Neural cell (in vitro differentiated cells): ENCODE measurements around the gene STK32B. TPM values are rescaled to one million over a fixed set of nuclear protein-coding genes. Genes with fewer than 3 reads are reported as not detected.

Source experiments
- H2AFZ ChIP-seq: fragments of 200-600, 300-800 bp; sonication (generic), shearing (Covaris generic); 2 replicates; pipeline ENCODE4 v1.6.0; 2014; ENCODE audit warnings: low read depth, mild to moderate bottlenecking, antibody characterized with exemption, low read length, moderate library complexity
- H3F3A ChIP-seq: fragments of 200-600 bp; shearing (Covaris generic); 2 replicates; pipeline ENCODE4 v1.6.1; 2016; ENCODE audit warnings: mild to moderate bottlenecking, moderate library complexity, mixed read lengths, antibody characterized with exemption, low read length; ENCODE audit not compliant: insufficient read depth, poor library complexity, severe bottlenecking
- H3K27ac ChIP-seq: fragments of 200-600, 300-800 bp; sonication (generic), shearing (Covaris generic); 2 replicates; pipeline ENCODE4 v1.5.1; 2014; ENCODE audit warnings: mild to moderate bottlenecking, low read length, moderate library complexity
- H3K27me3 ChIP-seq: fragments of 300-800, 200-600 bp; sonication (generic), shearing (Covaris generic); 2 replicates; pipeline ENCODE4 v1.6.0; 2014; ENCODE audit warnings: mild to moderate bottlenecking, low read depth, low read length, moderate library complexity; ENCODE audit not compliant: insufficient read depth
- H3K36me3 ChIP-seq: fragments of 300-800, 200-600 bp; sonication (generic), shearing (Covaris generic); 2 replicates; pipeline ENCODE4 v1.5.1; 2014; ENCODE audit warnings: mild to moderate bottlenecking, antibody characterized with exemption, low read length, moderate library complexity; ENCODE audit not compliant: insufficient read depth
- H3K4me2 ChIP-seq: fragments of 300-800, 200-600 bp; sonication (generic), shearing (Covaris generic); 2 replicates; pipeline ENCODE4 v1.6.0; 2014; ENCODE audit warnings: mild to moderate bottlenecking, low read length
- H3K4me3 ChIP-seq: fragments of 300-800, 200-600 bp; sonication (generic), shearing (Covaris generic); 2 replicates; pipeline ENCODE4 v1.5.1; 2014; ENCODE audit warnings: mild to moderate bottlenecking, low read length, moderate library complexity
- H3K79me2 ChIP-seq: fragments of 200-600 bp; shearing (Covaris generic); replicated peaks from 2 replicates; pipeline ENCODE4 v1.6.0; 2014; ENCODE audit warnings: mild to moderate bottlenecking, low read length, moderate library complexity; ENCODE audit not compliant: insufficient read depth
- H3K9ac ChIP-seq: fragments of 300-800, 200-600 bp; sonication (generic), shearing (Covaris generic); 2 replicates; pipeline ENCODE4 v1.6.1; 2016; ENCODE audit warnings: mild to moderate bottlenecking, low read length, mixed read lengths
- H3K9me2 ChIP-seq: fragments of 200-600 bp; shearing (Covaris generic); 2 replicates; pipeline ENCODE4 v1.6.1; 2016; ENCODE audit warnings: mild to moderate bottlenecking, low read length, mixed read lengths; ENCODE audit not compliant: insufficient read depth
- H3K9me3 ChIP-seq: fragments of 200-600, 300-800 bp; sonication (generic), shearing (Covaris generic); 2 replicates; pipeline ENCODE4 v1.6.1; 2016; ENCODE audit warnings: mild to moderate bottlenecking, mixed run types, low read length, moderate library complexity, mixed read lengths
- H4K20me1 ChIP-seq: fragments of 200-600 bp; shearing (Covaris generic); 2 replicates; pipeline ENCODE4 v1.6.1; 2016; ENCODE audit warnings: mild to moderate bottlenecking, mixed run types; ENCODE audit not compliant: insufficient read depth
- CTCF ChIP-seq: fragments of 450-650 bp; IDR thresholded peaks from 2 replicates; pipeline ENCODE4 v1.5.1; 2014; ENCODE audit warnings: antibody characterized with exemption, mild to moderate bottlenecking, moderate library complexity; ENCODE audit not compliant: poor library complexity, severe bottlenecking
- EP300 ChIP-seq: fragments of 450-650 bp; conservative IDR thresholded peaks from 2 replicates; pipeline ENCODE4 v1.6.1; 2014; ENCODE audit warnings: antibody characterized with exemption, mild to moderate bottlenecking, moderate library complexity; ENCODE audit not compliant: poor library complexity, severe bottlenecking
- EZH2 ChIP-seq: fragments of 200-600, 300-800 bp; shearing (Covaris generic), sonication (generic); IDR thresholded peaks from 2 replicates; pipeline ENCODE4 v1.6.1; 2014; ENCODE audit warnings: antibody characterized with exemption, low read length, borderline replicate concordance, mild to moderate bottlenecking; ENCODE audit not compliant: insufficient read depth, poor library complexity, severe bottlenecking
- MXI1 ChIP-seq: fragments of 450-650 bp; conservative IDR thresholded peaks from 2 replicates; pipeline ENCODE4 v1.6.1; 2014; ENCODE audit warnings: antibody characterized with exemption, mild to moderate bottlenecking; ENCODE audit not compliant: poor library complexity, severe bottlenecking
- POLR2AphosphoS5 ChIP-seq: IDR thresholded peaks from 2 replicates; pipeline ENCODE4 v1.6.1; 2012
- RAD21 ChIP-seq: fragments of 450-650 bp; conservative IDR thresholded peaks from 2 replicates; pipeline ENCODE4 v1.6.1; 2014; ENCODE audit warnings: antibody characterized with exemption, mild to moderate bottlenecking, moderate library complexity
- REST ChIP-seq: IDR thresholded peaks from 2 replicates; pipeline ENCODE4 v1.6.1; 2012; ENCODE audit warnings: borderline replicate concordance
- SMC3 ChIP-seq: fragments of 450-650 bp; conservative IDR thresholded peaks from 2 replicates; pipeline ENCODE4 v1.6.1; 2014; ENCODE audit warnings: antibody characterized with exemption, mild to moderate bottlenecking, moderate library complexity; ENCODE audit not compliant: poor library complexity
- TAF1 ChIP-seq: IDR thresholded peaks from 2 replicates; pipeline ENCODE4 v1.6.1; 2012; ENCODE audit warnings: low read depth
- polyA plus RNA-seq: library from polyadenylated mRNA; depleted of rRNA; stranded (reverse); fragments of >200 nt; gene quantifications from 2 replicates; pipeline ENCODE4 v1.2.3, GENCODE V29; 2014

Gene STK32B
- polyA plus RNA-seq, 1 donor from 2014 or later = 42.8 TPM

GRCh38 chr4:5337731-5338130, 286.5 kb downstream of the STK32B start:
- no peak overlapping the region for H2AFZ ChIP-seq
- no peaks in the 10 kb centered on the region for H3K9me2 ChIP-seq
- no peaks in the 10 kb centered on the region for H4K20me1 ChIP-seq
- H3K27me3 ChIP-seq = no peaks in the 10 kb centered on the region
- H3K9me3 ChIP-seq = no peaks in the 10 kb centered on the region
- H3K9ac ChIP-seq = no peak overlapping the region
- no peak overlapping the region for H3K4me2 ChIP-seq
- no peaks in the 10 kb centered on the region for H3K36me3 ChIP-seq
- no peaks in the 10 kb centered on the region for H3F3A ChIP-seq
- H3K27ac ChIP-seq = no peak overlapping the region
- no peaks in the 10 kb centered on the region for H3K79me2 ChIP-seq
- H3K4me3 ChIP-seq = no peak overlapping the region
- no peak for TF ChIP-seq CTCF
- TF ChIP-seq EZH2 = no peak
- TF ChIP-seq TAF1 = no peak
- TF ChIP-seq EP300 = no peak
- no peak for TF ChIP-seq SMC3
- no peak for TF ChIP-seq RAD21
- TF ChIP-seq POLR2AphosphoS5 = no peak

GRCh38 chr4:5338531-5338930, 287.3 kb downstream of the STK32B start:
- Histone ChIP-seq H3K27me3 (no peaks in the 10 kb centered on the region), H3K4me3 (no peak overlapping the region), H3K36me3 (no peaks in the 10 kb centered on the region), H3K9me3 (no peaks in the 10 kb centered on the region), H3K79me2 (no peaks in the 10 kb centered on the region), H3K9ac (no peak overlapping the region), H4K20me1 (no peaks in the 10 kb centered on the region), H3K27ac (no peak overlapping the region), H3K9me2 (no peaks in the 10 kb centered on the region), H3K4me2 (no peak overlapping the region), H2AFZ (no peak overlapping the region), H3F3A (no peaks in the 10 kb centered on the region)
- no peak for TF ChIP-seq TAF1
- TF ChIP-seq SMC3 = no peak
- no peak for TF ChIP-seq EP300
- no peak for TF ChIP-seq REST
- TF ChIP-seq CTCF = no peak
- no peak for TF ChIP-seq MXI1
- no peak for TF ChIP-seq POLR2AphosphoS5
- no peak for TF ChIP-seq EZH2
- no peak for TF ChIP-seq RAD21
